OCI-LY7 (cell line): ENCODE results near the gene PPM1G. TPM values are rescaled to one million over a fixed set of nuclear protein-coding genes. Genes with fewer than 3 reads are reported as not detected.

Experiments
- BruUV-seq: library from RNA; stranded (reverse); fragments of 400-500 nt; replicated peaks from 2 replicates; lab custom pipeline; 2021; lab: Mats Ljungman, UMichigan
- CTCF ChIA-PET: fragments of 300-600 bp; sonication (Branson Sonifier 250); formaldehyde crosslinking; loops from one replicate; lab custom pipeline; 2022; ENCODE audit warnings: antibody characterized with exemption; ENCODE audit not compliant: unreplicated experiment; lab: Charles Lee
- POLR2A ChIA-PET: fragments of 300-600 bp; sonication (Branson Sonifier 250); formaldehyde crosslinking; loops from one replicate; lab custom pipeline; 2022; ENCODE audit warnings: antibody characterized with exemption; lab: Charles Lee
- DNase-seq: peaks from one replicate; pipeline ENCODE4 v3.0.0-alpha.2; 2015; ENCODE audit warnings: low spot score
- H2AFZ ChIP-seq: fragments of 200-600 bp; sonication (generic), shearing (Covaris generic); 2 replicates; pipeline ENCODE4 v1.6.1; 2014; ENCODE audit warnings: mild to moderate bottlenecking, antibody characterized with exemption, low read length, moderate library complexity
- H3K27ac ChIP-seq: fragments of 200-600 bp; sonication (generic); 2 replicates; pipeline ENCODE4 v1.5.1; 2014; ENCODE audit warnings: mixed run types, low read depth, mild to moderate bottlenecking, moderate library complexity, low read length, inconsistent platforms; ENCODE audit not compliant: poor library complexity, severe bottlenecking
- H3K36me3 ChIP-seq: fragments of 200-600 bp; sonication (generic); 2 replicates; pipeline ENCODE4 v1.6.1; 2014; ENCODE audit warnings: mild to moderate bottlenecking, antibody characterized with exemption, low read length, moderate library complexity, mixed read lengths; ENCODE audit not compliant: insufficient read depth
- H3K4me1 ChIP-seq: fragments of 200-600 bp; sonication (generic); 2 replicates; pipeline ENCODE4 v1.5.1; 2014; ENCODE audit warnings: mild to moderate bottlenecking, low read length; ENCODE audit not compliant: insufficient read depth, poor library complexity, severe bottlenecking
- H3K4me2 ChIP-seq: fragments of 200-600 bp; sonication (generic); 2 replicates; pipeline ENCODE4 v1.6.1; 2014; ENCODE audit warnings: mild to moderate bottlenecking, low read length
- H3K4me3 ChIP-seq: fragments of 200-600 bp; sonication (generic); 2 replicates; pipeline ENCODE4 v1.5.1; 2014; ENCODE audit warnings: mild to moderate bottlenecking, low read depth, low read length; ENCODE audit not compliant: poor library complexity, severe bottlenecking
- H3K79me2 ChIP-seq: fragments of 200-600 bp; sonication (generic); 2 replicates; pipeline ENCODE4 v1.6.1; 2016; ENCODE audit warnings: low read depth, mild to moderate bottlenecking, low read length, moderate library complexity, mixed read lengths; ENCODE audit not compliant: insufficient read depth
- H3K9me2 ChIP-seq: fragments of 200-600 bp; sonication (generic); 2 replicates; pipeline ENCODE4 v1.6.1; 2016; ENCODE audit warnings: mild to moderate bottlenecking, low read length, mixed read lengths; ENCODE audit not compliant: insufficient read depth
- H3K9me3 ChIP-seq: fragments of 200-600 bp; sonication (generic); 2 replicates; pipeline ENCODE4 v1.6.1; 2014; ENCODE audit warnings: mild to moderate bottlenecking, mixed run types, low read length, mixed read lengths
- H4K20me1 ChIP-seq: fragments of 200-600 bp; sonication (generic); 2 replicates; pipeline ENCODE4 v1.6.1; 2014; ENCODE audit warnings: mild to moderate bottlenecking, antibody characterized with exemption, low read length, moderate library complexity, mixed read lengths; ENCODE audit not compliant: insufficient read depth
- CTCF ChIP-seq: fragments of 200-600 bp; sonication (generic); conservative IDR thresholded peaks from 2 replicates; pipeline ENCODE4 v1.5.1; 2014; ENCODE audit warnings: mild to moderate bottlenecking, antibody characterized with exemption, low read length, moderate library complexity, mixed read lengths
- EZH2phosphoT487 ChIP-seq: fragments of 200-600 bp; sonication (generic); IDR thresholded peaks from 2 replicates; pipeline ENCODE4 v1.6.1; 2018; ENCODE audit warnings: low read depth, borderline replicate concordance, mild to moderate bottlenecking, mixed run types, antibody characterized with exemption, low read length, moderate library complexity, mixed read lengths
- intact Hi-C: fragments of 100-400 bp; cut with micrococcal nuclease; formaldehyde crosslinking; loops from one replicate; pipeline ENCODE4 v1.10.0; 2022; ENCODE audit not compliant: unreplicated experiment
- total RNA-seq, 2 experiments: library from RNA; depleted of rRNA in 1 of 2; stranded (reverse); fragments of >200 nt in 1 of 2; shearing (Covaris generic) in 1 of 2; gene quantifications; 2 replicates each; pipeline ENCODE4 v1.2.3, GENCODE V29; 2014 to 2022

The PPM1G gene
- total RNA-seq, 2 experiments from 2014 or later: 101 to 147 TPM

- Histone ChIP-seq H3K4me1 (peaks cover 24% of the 10 kb centered on the region), H3K9me3 (no peaks in the 10 kb centered on the region), H3K27ac (no peak overlapping the region), H3K4me3 (no peak overlapping the region), H3K79me2 (peaks cover 75% of the 10 kb centered on the region), H4K20me1 (0 out of 2 replicates have a peak, but pooled peaks cover 4% of the 10 kb centered on the region), H3K36me3 (peaks cover 16% of the 10 kb centered on the region; the same call in 1 of the 2 replicates), H3K9me2 (no peaks in the 10 kb centered on the region), H2AFZ (no peak overlapping the region), H3K4me2 (no peak overlapping the region)
- no peak for TF ChIP-seq CTCF
- no peak for TF ChIP-seq EZH2phosphoT487
- no TSS peak for BruUV-seq
- intact Hi-C loops: no loop called here
- ChIA-PET POLR2A (interaction anchor here (1.0 to 1.7 kb wide), 3 partner anchors 8 to 58 kb away, joined by 3 to 7 read pairs (median 5); no protein-coding TSS in a partner anchor), CTCF (no interaction called here)
- no peak for DNase-seq
Observed at GRCh38 chr2:27351802-27352598, 57.4 kb downstream of the PPM1G start.

GRCh38 chr2:27350106-27350693 lies 59.2 kb downstream of the PPM1G start:
- Histone ChIP-seq H3K27ac (no peak overlapping the region), H3K4me1 (peaks cover 21% of the 10 kb centered on the region), H4K20me1 (0 out of 2 replicates have a peak, but pooled peaks cover 4% of the 10 kb centered on the region), H3K36me3 (peaks cover 20% of the 10 kb centered on the region; the same call in 1 of the 2 replicates), H2AFZ (no peak overlapping the region), H3K9me3 (no peaks in the 10 kb centered on the region), H3K4me2 (no peak overlapping the region), H3K4me3 (no peak overlapping the region), H3K79me2 (peaks cover 76% of the 10 kb centered on the region), H3K9me2 (no peaks in the 10 kb centered on the region)
- POLR2A ChIA-PET: interaction anchor here (0.7 kb wide), 1 partner anchor 36 kb away, joined by 3 read pairs; no protein-coding TSS in a partner anchor
- CTCF ChIA-PET: no interaction called here
- intact Hi-C loops: no loop called here
- no TSS peak for BruUV-seq
- TF ChIP-seq EZH2phosphoT487 (no peak), CTCF (no peak)
- DNase-seq: no peak
